ENCODE data around the gene QPRT. TPM values are rescaled to one million over a fixed set of nuclear protein-coding genes. Genes with fewer than 3 reads are reported as not detected.

Gene QPRT
- total and polyA plus RNA-seq, 2 of the 13 experiments (the other 11 are each of a cell fraction or from before 2014, with no cell fraction given), result 130 to 218 TPM

GRCh38 chr16:29645694-29646187, 33.2 kb upstream of the QPRT start (continued):
- TF ChIP-seq, protein P1, sequence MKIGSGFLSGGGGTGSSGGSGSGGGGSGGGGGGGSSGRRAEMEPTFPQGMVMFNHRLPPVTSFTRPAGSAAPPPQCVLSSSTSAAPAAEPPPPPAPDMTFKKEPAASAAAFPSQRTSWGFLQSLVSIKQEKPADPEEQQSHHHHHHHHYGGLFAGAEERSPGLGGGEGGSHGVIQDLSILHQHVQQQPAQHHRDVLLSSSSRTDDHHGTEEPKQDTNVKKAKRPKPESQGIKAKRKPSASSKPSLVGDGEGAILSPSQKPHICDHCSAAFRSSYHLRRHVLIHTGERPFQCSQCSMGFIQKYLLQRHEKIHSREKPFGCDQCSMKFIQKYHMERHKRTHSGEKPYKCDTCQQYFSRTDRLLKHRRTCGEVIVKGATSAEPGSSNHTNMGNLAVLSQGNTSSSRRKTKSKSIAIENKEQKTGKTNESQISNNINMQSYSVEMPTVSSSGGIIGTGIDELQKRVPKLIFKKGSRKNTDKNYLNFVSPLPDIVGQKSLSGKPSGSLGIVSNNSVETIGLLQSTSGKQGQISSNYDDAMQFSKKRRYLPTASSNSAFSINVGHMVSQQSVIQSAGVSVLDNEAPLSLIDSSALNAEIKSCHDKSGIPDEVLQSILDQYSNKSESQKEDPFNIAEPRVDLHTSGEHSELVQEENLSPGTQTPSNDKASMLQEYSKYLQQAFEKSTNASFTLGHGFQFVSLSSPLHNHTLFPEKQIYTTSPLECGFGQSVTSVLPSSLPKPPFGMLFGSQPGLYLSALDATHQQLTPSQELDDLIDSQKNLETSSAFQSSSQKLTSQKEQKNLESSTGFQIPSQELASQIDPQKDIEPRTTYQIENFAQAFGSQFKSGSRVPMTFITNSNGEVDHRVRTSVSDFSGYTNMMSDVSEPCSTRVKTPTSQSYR (CRISPR knock-in tag; IDR thresholded peaks at IDR 0.05; ENCODE audit: borderline replicate concordance), result no peak
- no peak for TF ChIP-seq SMARCE1 (IDR thresholded peaks at IDR 0.05; ENCODE audit: borderline replicate concordance)
- TF ChIP-seq, protein P2, sequence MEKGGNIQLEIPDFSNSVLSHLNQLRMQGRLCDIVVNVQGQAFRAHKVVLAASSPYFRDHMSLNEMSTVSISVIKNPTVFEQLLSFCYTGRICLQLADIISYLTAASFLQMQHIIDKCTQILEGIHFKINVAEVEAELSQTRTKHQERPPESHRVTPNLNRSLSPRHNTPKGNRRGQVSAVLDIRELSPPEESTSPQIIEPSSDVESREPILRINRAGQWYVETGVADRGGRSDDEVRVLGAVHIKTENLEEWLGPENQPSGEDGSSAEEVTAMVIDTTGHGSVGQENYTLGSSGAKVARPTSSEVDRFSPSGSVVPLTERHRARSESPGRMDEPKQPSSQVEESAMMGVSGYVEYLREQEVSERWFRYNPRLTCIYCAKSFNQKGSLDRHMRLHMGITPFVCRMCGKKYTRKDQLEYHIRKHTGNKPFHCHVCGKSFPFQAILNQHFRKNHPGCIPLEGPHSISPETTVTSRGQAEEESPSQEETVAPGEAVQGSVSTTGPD (CRISPR knock-in tag; IDR thresholded peaks at IDR 0.05), result no peak
- no peak for TF ChIP-seq SIN3B (IDR thresholded peaks at IDR 0.05; ENCODE audit: low read length)
- no peak for TF ChIP-seq ZNF841 (CRISPR knock-in tag; IDR thresholded peaks at IDR 0.05; ENCODE audit: borderline replicate concordance)
- no peak for TF ChIP-seq ZNF333 (CRISPR knock-in tag; IDR thresholded peaks at IDR 0.05; ENCODE audit: borderline replicate concordance)
- TF ChIP-seq ATM (IDR thresholded peaks at IDR 0.05; ENCODE audit: borderline replicate concordance), result no peak
- no peak for TF ChIP-seq SP2 (CRISPR knock-in tag; IDR thresholded peaks at IDR 0.05)
- TF ChIP-seq ZNF609 (CRISPR knock-in tag; IDR thresholded peaks at IDR 0.05; ENCODE audit: borderline replicate concordance), result no peak
- peak; percentile 47; the same call in 1 of the 2 replicates for TF ChIP-seq MIXL1 (CRISPR knock-in tag; IDR thresholded peaks at IDR 0.05)
- TF ChIP-seq ZFP62 (CRISPR knock-in tag; IDR thresholded peaks at IDR 0.05), result no peak
- TF ChIP-seq, protein P3, sequence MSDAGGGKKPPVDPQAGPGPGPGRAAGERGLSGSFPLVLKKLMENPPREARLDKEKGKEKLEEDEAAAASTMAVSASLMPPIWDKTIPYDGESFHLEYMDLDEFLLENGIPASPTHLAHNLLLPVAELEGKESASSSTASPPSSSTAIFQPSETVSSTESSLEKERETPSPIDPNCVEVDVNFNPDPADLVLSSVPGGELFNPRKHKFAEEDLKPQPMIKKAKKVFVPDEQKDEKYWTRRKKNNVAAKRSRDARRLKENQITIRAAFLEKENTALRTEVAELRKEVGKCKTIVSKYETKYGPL (CRISPR knock-in tag; IDR thresholded peaks at IDR 0.05), result no peak
- TF ChIP-seq HNF4G (IDR thresholded peaks at IDR 0.05; ENCODE audit: borderline replicate concordance, low read depth, low read length), result no peak
- TF ChIP-seq HNF4G (CRISPR knock-in tag; IDR thresholded peaks at IDR 0.05; ENCODE audit: borderline replicate concordance, low read depth), result no peak
- TF ChIP-seq ZNF280D (CRISPR knock-in tag; IDR thresholded peaks at IDR 0.05), result no peak
